HL-60/S4 treated with phorbol 12-myristate 13-acetate at 8.2 ng/mL for 4 days and 3 days (cell line): ENCODE data around the gene MED25.

Source experiments
- in situ Hi-C: fragments of 300-500 bp; cut with MboI; formaldehyde crosslinking; loops from 2 replicates; pipeline ENCODE4 v1.15.0; 2022; ENCODE audit warnings: low sequenced_read_pairs

MED25 gene

GRCh38 chr19:49856574-49857021 lies 38.5 kb downstream of the MED25 start:
- in situ Hi-C loops, result no loop called here

GRCh38 chr19:49857061-49857837 lies 39.2 kb downstream of the MED25 start:
- in situ Hi-C loops, result no loop called here

- in situ Hi-C loops, result no loop called here
Measured at GRCh38 chr19:49857838-49858087, 39.7 kb downstream of the MED25 start.

GRCh38 chr19:49858088-49858985 lies 40.2 kb downstream of the MED25 start:
- in situ Hi-C loops, result no loop called here

- in situ Hi-C loops, result no loop called here
Measured at GRCh38 chr19:49859682-49860335, 41.7 kb downstream of the MED25 start.

GRCh38 chr19:49860336-49861102 lies 42.4 kb downstream of the MED25 start:
- in situ Hi-C loops, result no loop called here

- in situ Hi-C loops, result no loop called here
Measured at GRCh38 chr19:49861107-49861506, 43.0 kb downstream of the MED25 start.

- in situ Hi-C loops, result no loop called here
Measured at GRCh38 chr19:49861541-49862378, 43.7 kb downstream of the MED25 start.

- in situ Hi-C loops, result no loop called here
Measured at GRCh38 chr19:49862391-49863253, 44.5 kb downstream of the MED25 start.

GRCh38 chr19:49863254-49863934 lies 45.3 kb downstream of the MED25 start:
- in situ Hi-C loops, result no loop called here

- in situ Hi-C loops, result no loop called here
Measured at GRCh38 chr19:49863935-49864320, 45.8 kb downstream of the MED25 start.

- in situ Hi-C loops, result no loop called here
Measured at GRCh38 chr19:49864890-49865289, 46.8 kb downstream of the MED25 start.

GRCh38 chr19:49866933-49867782 lies 49.1 kb downstream of the MED25 start, which contains the start of gene PNKP:
Gene PNKP, minus strand, starts transcription at chr19:49867576. Its CDS starts 372 bp downstream, at chr19:49867204.
- in situ Hi-C loops, result no loop called here

GRCh38 chr19:49869009-49869483 lies 51.0 kb downstream of the MED25 start:
- in situ Hi-C loops, result no loop called here

GRCh38 chr19:49869484-49870308 lies 51.6 kb downstream of the MED25 start:
- in situ Hi-C loops, result no loop called here

GRCh38 chr19:49870309-49870901 lies 52.3 kb downstream of the MED25 start:
- in situ Hi-C loops, result no loop called here
